GM18861 (cell line): ENCODE results near the gene GRID1.

Experiments used
- ATAC-seq: cut with Tn5 transposase; IDR thresholded peaks from one replicate; pipeline ENCODE4 v1.9.1; 2021; ENCODE audit not compliant: unreplicated experiment

GRID1 gene

GRCh38 chr10:86155054-86155921 lies 211.3 kb downstream of the GRID1 start:
- no peak for ATAC-seq

- ATAC-seq = no peak
Measured at GRCh38 chr10:86153751-86154150, 212.8 kb downstream of the GRID1 start.

- no peak for ATAC-seq
Measured at GRCh38 chr10:86152911-86153310, 213.7 kb downstream of the GRID1 start.

GRCh38 chr10:86152354-86152753 lies 214.2 kb downstream of the GRID1 start:
- ATAC-seq = no peak

GRCh38 chr10:86151613-86152012 lies 215.0 kb downstream of the GRID1 start:
- ATAC-seq = no peak

- ATAC-seq = no peak
Measured at GRCh38 chr10:86149257-86149656, 217.3 kb downstream of the GRID1 start.

- ATAC-seq = no peak
Measured at GRCh38 chr10:86148117-86148516, 218.5 kb downstream of the GRID1 start.

- ATAC-seq = no peak
Measured at GRCh38 chr10:86144301-86144700, 222.3 kb downstream of the GRID1 start.

GRCh38 chr10:86141896-86142295 lies 224.7 kb downstream of the GRID1 start:
- no peak for ATAC-seq

GRCh38 chr10:86139066-86139657 lies 227.4 kb downstream of the GRID1 start:
- no peak for ATAC-seq

- ATAC-seq = no peak
Measured at GRCh38 chr10:86138551-86139065, 228.0 kb downstream of the GRID1 start.

GRCh38 chr10:86137561-86137960 lies 229.0 kb downstream of the GRID1 start:
- no peak for ATAC-seq

GRCh38 chr10:86136934-86137333 lies 229.7 kb downstream of the GRID1 start:
- ATAC-seq = no peak

- no peak for ATAC-seq
Measured at GRCh38 chr10:86135191-86135590, 231.4 kb downstream of the GRID1 start.

GRCh38 chr10:86130737-86131475 lies 235.7 kb downstream of the GRID1 start:
- no peak for ATAC-seq

GRCh38 chr10:86130041-86130440 lies 236.6 kb downstream of the GRID1 start:
- no peak for ATAC-seq

- no peak for ATAC-seq
Measured at GRCh38 chr10:86128360-86128759, 238.2 kb downstream of the GRID1 start.

- no peak for ATAC-seq
Measured at GRCh38 chr10:86127274-86127819, 239.2 kb downstream of the GRID1 start.

GRCh38 chr10:86124734-86125133 lies 241.9 kb downstream of the GRID1 start:
- no peak for ATAC-seq

- ATAC-seq = no peak
Measured at GRCh38 chr10:86123715-86124114, 242.9 kb downstream of the GRID1 start.

- ATAC-seq = no peak
Measured at GRCh38 chr10:86123304-86123703, 243.3 kb downstream of the GRID1 start.
